PFSK-1 (cell line): ENCODE measurements around the gene ADPRHL1.

Source experiments
- FOXP2 ChIP-seq: optimal IDR thresholded peaks from 2 replicates; pipeline ENCODE3; 2011; ENCODE audit warnings: borderline replicate concordance, control low read depth, inconsistent platforms; ENCODE audit not compliant: insufficient read depth; ENCODE audit errors: extremely low read length, extremely low read depth
- POLR2AphosphoS5 ChIP-seq: IDR thresholded peaks from 2 replicates; pipeline ENCODE4 v1.6.1; 2012; ENCODE audit warnings: low read depth, mild to moderate bottlenecking, control low read depth, low read length, moderate library complexity
- SIN3A ChIP-seq: IDR thresholded peaks from 2 replicates; pipeline ENCODE4 v1.6.1; 2012; ENCODE audit warnings: mild to moderate bottlenecking, low read length, moderate library complexity, borderline replicate concordance; ENCODE audit not compliant: insufficient read depth
- TAF1 ChIP-seq: IDR thresholded peaks from 2 replicates; pipeline ENCODE4 v1.6.1; 2012; ENCODE audit warnings: low read length, control low read depth, borderline replicate concordance; ENCODE audit not compliant: insufficient read depth
- TF ChIP-seq, protein P1 (sequence below), 2 experiments: IDR thresholded peaks; 2 replicates each; pipeline versions ENCODE4 v1.6.1 to v1.8.0; 2011 to 2012; ENCODE audit warnings: low read depth in 2 of 2, low read length in 2 of 2, control low read depth in 1 of 2, inconsistent platforms in 1 of 2, mild to moderate bottlenecking in 1 of 2, moderate library complexity in 1 of 2; ENCODE audit not compliant: insufficient read depth in 1 of 2

Gene ADPRHL1

DNA sequence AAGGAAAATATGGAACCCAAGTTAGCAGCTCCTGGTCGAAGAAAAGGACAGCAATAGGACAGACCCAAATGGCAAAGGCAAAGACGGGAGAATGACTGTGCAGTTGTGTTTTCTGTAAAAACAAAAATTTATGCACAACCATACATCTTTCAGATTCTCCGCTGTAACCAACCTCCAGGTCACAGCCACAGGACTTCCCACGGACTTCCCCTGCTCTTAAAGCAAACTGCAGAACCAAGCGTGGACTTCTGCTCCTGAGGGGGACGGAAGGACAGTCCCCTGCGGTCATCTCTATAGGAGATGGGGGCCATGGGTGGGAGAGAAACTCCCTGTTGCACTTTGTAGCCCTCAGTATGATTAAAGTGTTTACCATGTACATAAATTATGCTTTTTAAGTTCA is 91.9 kb downstream of the ADPRHL1 start:
- TF ChIP-seq, protein P1, sequence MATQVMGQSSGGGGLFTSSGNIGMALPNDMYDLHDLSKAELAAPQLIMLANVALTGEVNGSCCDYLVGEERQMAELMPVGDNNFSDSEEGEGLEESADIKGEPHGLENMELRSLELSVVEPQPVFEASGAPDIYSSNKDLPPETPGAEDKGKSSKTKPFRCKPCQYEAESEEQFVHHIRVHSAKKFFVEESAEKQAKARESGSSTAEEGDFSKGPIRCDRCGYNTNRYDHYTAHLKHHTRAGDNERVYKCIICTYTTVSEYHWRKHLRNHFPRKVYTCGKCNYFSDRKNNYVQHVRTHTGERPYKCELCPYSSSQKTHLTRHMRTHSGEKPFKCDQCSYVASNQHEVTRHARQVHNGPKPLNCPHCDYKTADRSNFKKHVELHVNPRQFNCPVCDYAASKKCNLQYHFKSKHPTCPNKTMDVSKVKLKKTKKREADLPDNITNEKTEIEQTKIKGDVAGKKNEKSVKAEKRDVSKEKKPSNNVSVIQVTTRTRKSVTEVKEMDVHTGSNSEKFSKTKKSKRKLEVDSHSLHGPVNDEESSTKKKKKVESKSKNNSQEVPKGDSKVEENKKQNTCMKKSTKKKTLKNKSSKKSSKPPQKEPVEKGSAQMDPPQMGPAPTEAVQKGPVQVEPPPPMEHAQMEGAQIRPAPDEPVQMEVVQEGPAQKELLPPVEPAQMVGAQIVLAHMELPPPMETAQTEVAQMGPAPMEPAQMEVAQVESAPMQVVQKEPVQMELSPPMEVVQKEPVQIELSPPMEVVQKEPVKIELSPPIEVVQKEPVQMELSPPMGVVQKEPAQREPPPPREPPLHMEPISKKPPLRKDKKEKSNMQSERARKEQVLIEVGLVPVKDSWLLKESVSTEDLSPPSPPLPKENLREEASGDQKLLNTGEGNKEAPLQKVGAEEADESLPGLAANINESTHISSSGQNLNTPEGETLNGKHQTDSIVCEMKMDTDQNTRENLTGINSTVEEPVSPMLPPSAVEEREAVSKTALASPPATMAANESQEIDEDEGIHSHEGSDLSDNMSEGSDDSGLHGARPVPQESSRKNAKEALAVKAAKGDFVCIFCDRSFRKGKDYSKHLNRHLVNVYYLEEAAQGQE (IDR thresholded peaks at IDR 0.05; ENCODE audit: insufficient read depth in 1 of 2, low read depth in 2 of 2, low read length in 2 of 2) = no peak
- TF ChIP-seq TAF1 (no peak), SIN3A (no peak), FOXP2 (no peak), POLR2AphosphoS5 (no peak)

DNA sequence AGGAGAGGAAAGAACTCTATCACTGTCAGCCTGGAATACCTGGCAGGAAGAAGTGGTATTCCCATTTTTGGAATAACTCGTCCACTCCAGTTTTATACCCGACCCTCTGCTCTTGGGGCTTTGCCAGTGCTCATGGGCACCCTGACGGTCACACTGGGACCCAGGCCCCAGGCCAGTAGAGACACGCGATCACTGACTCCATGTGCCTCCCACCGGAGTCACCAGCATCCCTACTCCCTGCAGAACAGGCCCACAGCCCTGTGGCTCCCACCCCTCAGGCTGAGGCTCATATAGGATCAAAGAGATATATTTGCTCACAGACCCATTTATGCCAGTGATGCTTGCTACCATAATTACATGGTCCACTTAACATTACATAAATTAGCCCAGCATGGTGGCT is 92.8 kb downstream of the ADPRHL1 start:
- TF ChIP-seq, protein P1 (IDR thresholded peaks at IDR 0.05; ENCODE audit: insufficient read depth in 1 of 2, low read depth in 2 of 2, low read length in 2 of 2) = no peak
- TF ChIP-seq POLR2AphosphoS5 (no peak), SIN3A (no peak), TAF1 (no peak), FOXP2 (no peak)

DNA sequence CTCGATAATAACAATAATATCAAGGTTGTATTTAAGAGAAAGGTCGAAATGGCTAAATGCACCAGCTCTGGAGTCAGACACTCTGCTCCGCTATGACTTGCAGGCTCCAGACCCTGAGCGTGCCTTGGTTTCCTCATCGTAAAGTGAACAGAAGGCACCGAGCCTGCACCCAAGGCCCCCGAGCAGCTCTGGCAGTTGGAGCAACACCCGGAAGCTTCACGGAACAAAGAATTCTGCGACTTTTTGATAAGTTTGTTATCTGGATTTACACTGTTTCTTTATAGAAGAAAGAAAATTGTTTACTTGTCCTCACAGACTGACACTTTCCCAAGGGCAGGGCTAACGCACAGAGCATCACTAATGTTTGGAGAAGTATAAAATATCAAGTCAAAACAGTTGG is 93.7 kb downstream of the ADPRHL1 start:
- TF ChIP-seq, protein P1 (IDR thresholded peaks at IDR 0.05; ENCODE audit: insufficient read depth in 1 of 2, low read depth in 2 of 2, low read length in 2 of 2) = no peak
- TF ChIP-seq POLR2AphosphoS5 (no peak), FOXP2 (no peak), SIN3A (no peak), TAF1 (no peak)

DNA sequence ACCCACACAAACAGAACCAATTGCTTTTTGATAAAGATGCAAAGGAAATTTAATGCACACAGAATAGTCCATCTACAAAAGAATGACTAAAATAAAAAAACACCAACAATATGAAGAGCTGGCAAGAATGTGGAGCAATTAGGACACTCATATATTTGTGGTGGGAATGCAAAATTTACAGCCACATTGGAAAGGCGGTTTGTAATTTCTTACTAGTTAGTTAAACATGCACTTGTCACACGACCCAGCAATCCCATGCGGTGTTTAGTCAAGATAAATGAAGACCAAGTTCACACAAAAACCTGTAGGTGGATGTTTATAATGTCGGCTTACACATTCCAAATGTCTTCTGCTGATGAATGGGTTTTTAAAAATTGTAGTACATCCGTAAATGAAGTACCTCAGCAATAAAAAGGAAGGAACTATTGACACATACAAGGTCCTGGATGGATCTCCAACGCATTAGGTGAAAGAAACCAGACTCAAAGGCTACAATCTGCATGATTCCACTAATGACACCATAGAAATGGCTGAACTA is 94.6 kb downstream of the ADPRHL1 start:
- TF ChIP-seq FOXP2 = no peak
- no peak for TF ChIP-seq SIN3A
- TF ChIP-seq, protein P1 (IDR thresholded peaks at IDR 0.05; ENCODE audit: insufficient read depth in 1 of 2, low read depth in 2 of 2, low read length in 2 of 2) = no peak
- TF ChIP-seq POLR2AphosphoS5 = no peak
- TF ChIP-seq TAF1 = no peak

DNA sequence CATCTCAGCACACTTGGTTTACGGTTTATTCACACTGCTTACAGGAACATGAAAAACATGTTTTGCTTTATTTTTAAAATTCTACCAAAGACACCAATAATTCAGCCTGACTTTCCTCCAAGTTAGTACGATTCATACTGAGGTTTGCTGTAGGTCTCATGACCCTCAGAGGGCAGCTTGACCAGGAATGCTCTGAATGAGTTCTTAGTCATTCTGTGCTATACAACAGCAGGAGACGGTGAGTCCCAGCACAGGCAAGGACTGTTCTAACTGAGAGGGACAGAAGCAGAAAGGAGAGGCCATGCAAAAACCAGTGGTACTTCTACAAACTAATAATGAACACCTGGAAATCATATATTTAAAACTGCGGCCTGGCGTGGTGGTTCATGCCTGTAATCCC is 95.8 kb downstream of the ADPRHL1 start:
- TF ChIP-seq POLR2AphosphoS5 (no peak), TAF1 (no peak), SIN3A (no peak), FOXP2 (no peak)
- TF ChIP-seq, protein P1 (IDR thresholded peaks at IDR 0.05; ENCODE audit: insufficient read depth in 1 of 2, low read depth in 2 of 2, low read length in 2 of 2) = no peak
